ENCODE measurements around the gene SPNS3. TPM values are rescaled to one million over a fixed set of nuclear protein-coding genes. Genes with fewer than 3 reads are reported as not detected.

The SPNS3 gene
- total and polyA plus RNA-seq, 2 donors (not counting 3 experiments of a cell fraction or from before 2014, with no cell fraction given), result 0.18 to 0.66 TPM

DNA sequence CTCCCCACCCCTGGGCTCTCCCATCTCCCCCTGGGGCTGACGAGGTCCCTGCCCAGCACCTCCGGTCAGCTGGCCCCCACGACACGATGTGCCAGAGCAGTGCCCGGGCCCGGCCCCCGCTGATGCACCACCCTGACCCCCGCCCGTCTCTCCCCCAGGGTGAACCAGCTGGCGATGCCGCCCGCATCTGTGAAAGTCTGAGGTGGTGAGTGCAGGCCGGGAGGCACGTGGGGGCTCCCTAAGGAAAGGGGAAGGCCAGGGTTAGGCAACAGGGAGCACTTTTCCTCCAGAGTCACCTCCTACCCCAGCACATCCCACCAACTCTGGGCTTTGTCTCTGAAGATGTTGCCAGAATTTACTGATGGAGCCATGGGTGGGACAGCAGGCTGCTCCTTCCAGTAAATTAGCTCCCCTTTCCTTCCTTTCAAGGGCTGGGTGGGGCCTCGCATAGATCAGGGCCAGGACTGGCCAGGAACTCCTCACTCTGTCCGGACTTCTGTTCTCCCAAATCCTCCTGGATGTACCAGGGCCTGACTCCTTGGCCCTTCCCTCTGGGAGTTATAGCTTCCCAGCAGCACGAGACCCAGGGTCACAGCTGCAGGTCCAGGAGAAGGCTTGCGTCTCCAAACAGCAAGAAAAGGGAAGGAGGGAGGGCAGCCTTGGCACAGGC, 103.1 kb downstream of the SPNS3 start:
- POLR2A ChIA-PET, result interaction anchor here (0.6 to 2.4 kb wide), 2 partner anchors 13 to 38 kb away, joined by 3 to 8 read pairs; partner anchors contain the start of gene SPNS2

More for the DNA sequence above, 103.1 kb downstream of the SPNS3 start:
- Histone ChIP-seq H4K20me1 (replicated peaks; ENCODE audit: control insufficient read depth, extremely low read depth, insufficient read depth, low read length) (no peaks in the 10 kb centered on the region), H3K79me2 (ENCODE audit: control insufficient read depth, insufficient read depth, low read length) (no peaks in the 10 kb centered on the region), H3K36me3 (ENCODE audit: control insufficient read depth in 2 of 2, extremely low read depth in 1 of 2, insufficient read depth in 2 of 2, low read length in 2 of 2) (peaks cover 2 to 35% of the 10 kb centered on the region in 2 experiments), H3K9me3 (replicated peaks; ENCODE audit: control insufficient read depth, insufficient read depth, low read length) (no peaks in the 10 kb centered on the region), H3K4me2 (ENCODE audit: insufficient read depth, low read length) (no peak overlapping the region), H3K9ac (replicated peaks; ENCODE audit: extremely low read depth, insufficient read depth, low read length) (no peak overlapping the region), H3K27ac (ENCODE audit: insufficient read depth, low read depth, low read length) (peak overlapping the region; percentile 55), H3K27me3 (ENCODE audit: control insufficient read depth in 2 of 2, insufficient read depth in 2 of 2, low read length in 2 of 2) (no peaks in the 10 kb centered on the region), H3K4me1 (ENCODE audit: control insufficient read depth, extremely low read depth, insufficient read depth, low read length) (peaks cover 73% of the 10 kb centered on the region), H3K9me1 (replicated peaks; ENCODE audit: control insufficient read depth, extremely low read depth, insufficient read depth, low read length) (no peaks in the 10 kb centered on the region), H2AFZ (ENCODE audit: low read depth, low read length) (no peak overlapping the region), H3K4me3 (replicated peaks in 1 of 3; ENCODE audit: insufficient read depth in 1 of 3, low read depth in 1 of 3, low read length in 3 of 3) (no peak overlapping the region)
- intact Hi-C loops (cut with micrococcal nuclease), result no loop called here
- FAIRE-seq, result peak; percentile 55
- TF ChIP-seq JUN (IDR thresholded peaks at IDR 0.05; ENCODE audit: borderline replicate concordance, insufficient read depth, insufficient read length, low read depth), result no peak
- TF ChIP-seq, protein P1, sequence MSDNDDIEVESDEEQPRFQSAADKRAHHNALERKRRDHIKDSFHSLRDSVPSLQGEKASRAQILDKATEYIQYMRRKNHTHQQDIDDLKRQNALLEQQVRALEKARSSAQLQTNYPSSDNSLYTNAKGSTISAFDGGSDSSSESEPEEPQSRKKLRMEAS (IDR thresholded peaks at IDR 0.05; ENCODE audit: insufficient read depth, insufficient read length), result no peak
- TF ChIP-seq GATA2 (IDR thresholded peaks at IDR 0.05; ENCODE audit: insufficient read depth, insufficient read length, low read depth, low read length), result no peak
- no peak for TF ChIP-seq MYC (IDR thresholded peaks at IDR 0.05; ENCODE audit: low read depth, low read length)
- no peak for TF ChIP-seq EZH2 (IDR thresholded peaks at IDR 0.05; ENCODE audit: borderline replicate concordance, low read depth, low read length, severe bottlenecking)
- peak; percentile 11 for TF ChIP-seq POLR2AphosphoS5 (IDR thresholded peaks at IDR 0.05; ENCODE audit: insufficient read depth, low read depth, low read length)
- TF ChIP-seq FOS (IDR thresholded peaks at IDR 0.05; ENCODE audit: borderline replicate concordance, insufficient read depth, low read length), result no peak
- TF ChIP-seq POLR2A (IDR thresholded peaks at IDR 0.05; ENCODE audit: low read depth, low read length), result peak; percentile 2
- TF ChIP-seq, protein P2, sequence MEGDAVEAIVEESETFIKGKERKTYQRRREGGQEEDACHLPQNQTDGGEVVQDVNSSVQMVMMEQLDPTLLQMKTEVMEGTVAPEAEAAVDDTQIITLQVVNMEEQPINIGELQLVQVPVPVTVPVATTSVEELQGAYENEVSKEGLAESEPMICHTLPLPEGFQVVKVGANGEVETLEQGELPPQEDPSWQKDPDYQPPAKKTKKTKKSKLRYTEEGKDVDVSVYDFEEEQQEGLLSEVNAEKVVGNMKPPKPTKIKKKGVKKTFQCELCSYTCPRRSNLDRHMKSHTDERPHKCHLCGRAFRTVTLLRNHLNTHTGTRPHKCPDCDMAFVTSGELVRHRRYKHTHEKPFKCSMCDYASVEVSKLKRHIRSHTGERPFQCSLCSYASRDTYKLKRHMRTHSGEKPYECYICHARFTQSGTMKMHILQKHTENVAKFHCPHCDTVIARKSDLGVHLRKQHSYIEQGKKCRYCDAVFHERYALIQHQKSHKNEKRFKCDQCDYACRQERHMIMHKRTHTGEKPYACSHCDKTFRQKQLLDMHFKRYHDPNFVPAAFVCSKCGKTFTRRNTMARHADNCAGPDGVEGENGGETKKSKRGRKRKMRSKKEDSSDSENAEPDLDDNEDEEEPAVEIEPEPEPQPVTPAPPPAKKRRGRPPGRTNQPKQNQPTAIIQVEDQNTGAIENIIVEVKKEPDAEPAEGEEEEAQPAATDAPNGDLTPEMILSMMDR (IDR thresholded peaks at IDR 0.05; ENCODE audit: extremely low read depth in 1 of 2, insufficient read depth in 1 of 2, low read depth in 1 of 2, low read length in 2 of 2), result no peak
- dilution Hi-C loops (cut with MboI; ENCODE audit: extremely low pct_ligation_motif_present, low sequenced_read_pairs), result no loop called here
- DNase-seq (ENCODE audit: low read depth, low spot score), result peak; percentile 43
- no TSS peak for BruUV-seq (replicated peaks)
- CTCF ChIA-PET, result interaction anchor here (0.9 to 6.7 kb wide), 7 partner anchors 10 to 116 kb away, joined by 3 to 31 read pairs (median 6); partner anchors contain the start of gene SPNS2

Other genes starting within 250 kb of the SPNS3 start
- 45.4 and 51.1 TPM in 2 replicates for gene ANKFY1, start 170.0 kb upstream of the SPNS3 start, total RNA-seq
- gene ANKFY1, start 170.0 kb upstream of the SPNS3 start, polyA plus RNA-seq, result 26.0 and 30.6 TPM in 2 replicates
- gene UBE2G1, start 67.3 kb upstream of the SPNS3 start, total RNA-seq, result 77.2 and 79.6 TPM in 2 replicates
- gene UBE2G1, start 67.3 kb upstream of the SPNS3 start, polyA plus RNA-seq, result 23.4 and 29.2 TPM in 2 replicates
- 56.6 and 77.3 TPM in 2 replicates for gene SPNS2, start 64.9 kb downstream of the SPNS3 start, total RNA-seq
- gene SPNS2, start 64.9 kb downstream of the SPNS3 start, polyA plus RNA-seq, result 70.2 and 77.3 TPM in 2 replicates
- gene MYBBP1A, start 121.4 kb downstream of the SPNS3 start, total RNA-seq, result 78.1 and 79.2 TPM in 2 replicates
- gene MYBBP1A, start 121.4 kb downstream of the SPNS3 start, polyA plus RNA-seq, result 26.8 and 29.3 TPM in 2 replicates
- not detected in 2 replicates for gene GGT6, start 126.6 kb downstream of the SPNS3 start, total RNA-seq
- gene GGT6, start 126.6 kb downstream of the SPNS3 start, polyA plus RNA-seq, result not detected in 2 replicates
- not detected in 2 replicates for gene SMTNL2, start 150.6 kb downstream of the SPNS3 start, total RNA-seq
- not detected in 2 replicates for gene SMTNL2, start 150.6 kb downstream of the SPNS3 start, polyA plus RNA-seq
- not detected in 2 replicates for gene ALOX15, start 207.7 kb downstream of the SPNS3 start, total RNA-seq
- not detected in 2 replicates for gene ALOX15, start 207.7 kb downstream of the SPNS3 start, polyA plus RNA-seq

Data from endothelial cell of umbilical vein (primary cell).